HG02763 (cell line): ENCODE measurements around the gene TTC7B.

Source experiments
- ATAC-seq: cut with Tn5 transposase; IDR thresholded peaks from one replicate; pipeline ENCODE4 v1.9.1; 2021; ENCODE audit warnings: mild to moderate bottlenecking, moderate library complexity; ENCODE audit not compliant: unreplicated experiment

Gene TTC7B

GRCh38 chr14:90519262-90519920, 296.8 kb downstream of the TTC7B start:
- no peak for ATAC-seq

GRCh38 chr14:90518941-90519256, 297.3 kb downstream of the TTC7B start:
- no peak for ATAC-seq

- ATAC-seq, result no peak
These were observed 297.9 kb downstream of the TTC7B start for GRCh38 chr14:90518069-90518940.

GRCh38 chr14:90517076-90517841, 299.0 kb downstream of the TTC7B start:
- no peak for ATAC-seq

- ATAC-seq, result no peak
These were observed 301.7 kb downstream of the TTC7B start for GRCh38 chr14:90514566-90514965.

GRCh38 chr14:90514015-90514398, 302.2 kb downstream of the TTC7B start:
- no peak for ATAC-seq

GRCh38 chr14:90513161-90514014, 302.8 kb downstream of the TTC7B start:
- no peak for ATAC-seq

GRCh38 chr14:90512329-90512991, 303.8 kb downstream of the TTC7B start:
- no peak for ATAC-seq

- no peak for ATAC-seq
These were observed 304.4 kb downstream of the TTC7B start for GRCh38 chr14:90511795-90512328.

GRCh38 chr14:90511252-90511651, 305.0 kb downstream of the TTC7B start:
- no peak for ATAC-seq

GRCh38 chr14:90510159-90510558, 306.1 kb downstream of the TTC7B start:
- ATAC-seq, result no peak

GRCh38 chr14:90509403-90509802, 306.8 kb downstream of the TTC7B start:
- no peak for ATAC-seq

- ATAC-seq, result no peak
These were observed 307.5 kb downstream of the TTC7B start for GRCh38 chr14:90508536-90509254.

GRCh38 chr14:90508036-90508435, 308.2 kb downstream of the TTC7B start:
- no peak for ATAC-seq

- ATAC-seq, result no peak
These were observed 308.8 kb downstream of the TTC7B start for GRCh38 chr14:90507428-90507827.

GRCh38 chr14:90506748-90507147, 309.5 kb downstream of the TTC7B start:
- no peak for ATAC-seq

GRCh38 chr14:90505531-90505930, 310.7 kb downstream of the TTC7B start:
- ATAC-seq, result no peak

GRCh38 chr14:90504643-90505042, 311.6 kb downstream of the TTC7B start:
- ATAC-seq, result no peak

GRCh38 chr14:90503582-90503981, 312.6 kb downstream of the TTC7B start:
- ATAC-seq, result no peak
